ENCODE results near the gene RPL36.
A peak's percentile ranks its signal among the peaks of the same experiment; 100 is the strongest.

The RPL36 gene

GRCh38 chr19:5690125-5690954 is at the start of gene RPL36:
RPL36 (plus strand) TSS chr19:5690295; CDS start chr19:5690508, 213 bp downstream.
- DNase-seq, result peak; percentile 99

DNA sequence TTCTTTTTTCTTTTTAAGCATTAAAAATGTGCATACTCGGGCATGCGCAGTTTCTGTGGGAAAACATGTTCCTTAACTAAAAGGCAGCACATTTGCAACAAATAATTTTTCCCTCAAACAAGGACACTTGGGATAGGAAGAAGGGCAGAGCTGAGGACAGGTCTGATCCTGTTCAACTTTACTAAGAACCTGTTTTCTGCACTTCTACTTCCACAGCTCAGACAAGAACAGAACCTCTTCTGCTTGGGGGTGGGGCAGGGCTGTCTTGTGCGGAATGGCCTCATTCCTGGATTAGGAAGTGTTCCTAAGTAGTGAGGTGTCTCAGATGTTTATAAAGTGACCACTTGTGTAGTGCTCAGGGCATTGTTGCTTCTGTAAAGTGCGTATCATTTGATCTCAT is 48.9 kb upstream of the RPL36 start:
- DNase-seq, result no peak

DNA sequence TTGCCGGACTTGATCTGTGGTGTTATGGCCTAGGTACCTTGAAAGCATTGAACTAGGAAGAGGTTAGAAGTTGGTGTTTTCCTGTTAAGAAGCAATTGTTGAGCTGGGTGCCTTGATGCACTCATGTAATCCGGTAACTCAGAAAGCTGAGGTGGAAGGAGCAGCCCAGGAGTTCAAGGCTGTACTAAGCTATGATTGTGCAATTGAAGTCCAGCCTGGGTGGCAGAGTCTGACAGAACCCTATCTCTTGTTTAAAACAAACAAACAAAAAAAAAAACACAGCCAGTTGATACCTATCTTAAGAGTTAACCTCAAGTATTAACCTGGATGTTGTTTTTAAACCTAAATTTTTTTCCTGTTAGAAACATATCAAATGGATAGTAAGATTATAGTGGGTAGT is 47.9 kb upstream of the RPL36 start:
- no peak for DNase-seq

DNA sequence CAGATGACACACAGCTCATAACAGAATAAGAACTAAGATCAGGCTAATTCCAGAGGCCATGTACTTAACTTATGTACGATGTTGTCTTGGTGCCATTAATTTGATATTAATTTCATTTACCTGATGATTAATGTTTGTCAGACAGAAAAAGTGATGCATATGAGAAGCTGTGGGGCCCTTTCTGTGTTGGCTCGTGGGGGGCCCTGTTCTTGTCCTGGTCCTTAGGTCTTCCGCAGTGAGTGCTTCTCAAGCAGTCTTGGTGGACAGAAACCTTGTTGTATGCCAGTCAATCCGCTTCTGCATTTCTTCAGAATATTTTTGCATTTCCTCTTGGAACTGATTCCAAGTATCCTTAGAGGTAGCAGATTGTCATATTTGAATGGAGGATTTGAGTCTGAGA is 47.0 kb upstream of the RPL36 start:
- no peak for DNase-seq

GRCh38 chr19:5644037-5644436 is 46.1 kb upstream of the RPL36 start:
- DNase-seq, result no peak

- DNase-seq, result no peak
Observed at GRCh38 chr19:5645409-5645808, 44.7 kb upstream of the RPL36 start.

- no peak for DNase-seq
Observed at GRCh38 chr19:5646703-5647102, 43.4 kb upstream of the RPL36 start.

DNA sequence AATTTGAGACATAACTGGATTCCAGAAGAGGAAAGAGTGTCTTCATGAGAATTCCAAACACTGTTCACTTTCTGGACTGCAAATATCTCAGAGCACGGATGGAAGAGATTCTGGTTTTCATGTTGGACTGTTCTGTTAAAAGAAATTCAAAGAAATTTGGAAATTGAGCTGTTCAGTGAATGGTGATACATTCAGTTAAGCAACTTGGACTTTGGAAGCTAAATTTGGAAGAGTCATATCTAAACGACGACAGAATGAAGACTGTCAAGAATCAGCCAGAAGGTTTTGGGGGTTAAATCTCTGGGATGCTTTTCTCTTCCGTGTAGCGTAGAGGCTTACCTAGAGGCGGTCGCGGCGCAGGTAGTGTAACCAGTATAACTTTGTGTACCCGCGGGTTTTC is 41.6 kb upstream of the RPL36 start:
- no peak for DNase-seq

DNA sequence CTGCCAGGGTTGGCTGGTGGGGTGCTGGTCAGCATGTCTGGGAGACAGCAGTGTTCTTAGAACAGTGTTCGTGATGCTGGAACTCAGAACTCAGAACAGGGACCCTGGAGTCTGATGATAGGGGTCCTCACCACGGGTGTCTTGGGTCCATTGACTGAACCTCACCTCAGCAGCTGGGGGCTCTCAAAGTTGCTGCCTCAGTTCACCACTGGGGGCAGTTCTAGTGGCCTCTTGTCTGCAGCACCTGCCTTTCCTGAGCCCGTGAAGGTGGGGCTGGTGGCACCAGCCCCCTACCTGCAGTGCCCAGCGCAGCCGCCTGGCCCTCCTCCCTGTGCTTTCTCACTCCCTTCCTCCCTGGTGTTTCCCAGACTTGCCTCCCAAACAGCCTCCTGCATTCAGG is 38.7 kb upstream of the RPL36 start:
- DNase-seq, result no peak

- no peak for DNase-seq
Observed at GRCh38 chr19:5652261-5652660, 37.8 kb upstream of the RPL36 start.

GRCh38 chr19:5654931-5655330 is 35.2 kb upstream of the RPL36 start:
- DNase-seq, result no peak

DNA sequence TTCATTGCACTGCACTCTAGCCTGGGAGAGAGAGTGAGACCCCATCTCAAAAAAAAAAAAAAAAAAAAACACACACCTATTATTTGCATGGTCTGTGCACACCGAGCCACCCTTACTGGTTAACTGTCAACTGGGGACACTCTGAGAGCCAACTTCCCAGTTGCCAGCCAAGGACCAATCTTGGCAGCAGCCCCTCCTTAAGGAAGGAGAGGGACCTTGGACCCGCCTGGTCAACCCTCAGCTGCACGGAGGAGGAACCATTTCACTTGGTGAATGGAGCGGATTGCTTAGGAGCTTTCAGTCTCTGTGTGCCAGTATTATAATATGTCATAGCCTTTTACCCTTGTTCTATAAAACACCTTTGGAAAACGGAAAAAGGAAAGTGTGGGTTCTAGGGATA is 34.7 kb upstream of the RPL36 start:
- DNase-seq, result no peak

GRCh38 chr19:5661483-5661882 is 28.6 kb upstream of the RPL36 start:
- no peak for DNase-seq

DNA sequence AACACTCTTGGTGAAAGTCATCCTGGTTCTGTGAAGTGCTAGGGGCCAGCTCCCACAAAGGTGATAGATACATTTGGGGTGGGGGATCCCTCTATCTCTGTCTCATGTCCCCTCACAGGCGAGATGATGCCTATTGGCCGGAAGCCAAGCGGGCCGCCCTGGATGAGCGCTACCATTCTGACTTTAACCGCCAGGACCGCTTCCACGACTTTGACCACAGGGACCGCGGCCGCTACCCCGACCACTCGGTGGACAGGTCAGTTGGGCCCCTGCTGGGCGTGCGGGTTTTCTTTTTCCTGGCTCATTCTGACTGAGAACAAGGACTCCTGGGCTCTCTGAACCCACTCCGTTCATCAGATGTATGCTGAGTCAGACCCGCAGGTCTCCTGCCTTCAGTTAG is 26.2 kb upstream of the RPL36 start:
- DNase-seq, result no peak

DNA sequence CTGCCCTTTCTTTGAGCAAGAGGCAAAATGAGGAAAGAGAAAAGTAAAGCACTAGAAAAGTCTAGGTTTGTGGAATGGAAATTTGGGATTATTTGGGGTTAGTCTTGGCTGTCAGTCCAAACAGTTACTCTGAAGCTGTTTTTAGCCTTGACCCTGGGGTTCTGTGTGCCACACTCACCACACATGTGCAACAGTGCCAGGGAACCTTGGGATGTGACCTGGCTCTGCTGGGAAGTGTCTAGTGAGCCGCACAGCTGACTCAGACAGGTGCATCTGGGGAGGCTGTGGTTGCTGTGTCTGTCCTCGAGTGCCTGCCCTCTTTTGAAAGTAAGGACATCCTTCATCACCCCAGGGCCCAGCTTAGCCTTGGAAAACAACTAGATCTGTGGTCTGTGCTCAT is 25.6 kb upstream of the RPL36 start:
- no peak for DNase-seq

GRCh38 chr19:5665781-5666513 is 24.1 kb upstream of the RPL36 start:
- no peak for DNase-seq

DNA sequence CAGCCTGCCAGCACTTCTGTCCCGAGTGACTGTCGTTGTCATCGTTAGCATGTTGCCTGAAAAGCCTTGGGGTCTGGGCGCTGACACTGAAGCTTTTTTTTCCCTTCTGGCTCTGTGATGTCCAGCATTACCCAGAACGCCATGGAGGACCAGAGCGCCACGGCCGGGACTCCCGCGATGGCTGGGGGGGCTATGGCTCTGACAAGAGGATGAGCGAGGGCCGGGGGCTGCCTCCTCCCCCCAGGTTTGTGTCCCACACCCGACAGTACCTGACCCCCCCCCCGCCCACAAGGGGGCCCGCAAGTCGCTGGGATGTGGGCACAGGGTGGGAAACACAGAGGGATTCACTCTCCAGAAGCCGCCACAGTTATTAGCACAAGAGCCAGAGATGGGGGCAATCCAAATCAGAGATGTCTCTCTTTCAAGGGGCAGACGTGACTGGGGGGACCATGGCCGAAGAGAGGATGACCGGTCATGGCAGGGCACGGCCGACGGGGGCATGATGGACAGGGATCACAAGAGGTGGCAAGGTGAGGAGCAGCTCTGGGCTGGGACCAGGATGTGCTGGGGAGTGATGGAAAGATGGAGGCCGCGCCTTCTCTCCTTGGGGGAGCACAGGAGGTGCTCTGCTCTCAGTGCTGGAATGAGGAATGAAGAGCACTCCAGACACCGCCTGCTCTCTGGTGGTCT is 23.0 kb upstream of the RPL36 start:
- no peak for DNase-seq

GRCh38 chr19:5667751-5668271 is 22.3 kb upstream of the RPL36 start:
- no peak for DNase-seq

GRCh38 chr19:5669212-5669611 is 20.9 kb upstream of the RPL36 start:
- DNase-seq, result no peak

GRCh38 chr19:5671600-5671999 is 18.5 kb upstream of the RPL36 start:
- DNase-seq, result no peak

DNA sequence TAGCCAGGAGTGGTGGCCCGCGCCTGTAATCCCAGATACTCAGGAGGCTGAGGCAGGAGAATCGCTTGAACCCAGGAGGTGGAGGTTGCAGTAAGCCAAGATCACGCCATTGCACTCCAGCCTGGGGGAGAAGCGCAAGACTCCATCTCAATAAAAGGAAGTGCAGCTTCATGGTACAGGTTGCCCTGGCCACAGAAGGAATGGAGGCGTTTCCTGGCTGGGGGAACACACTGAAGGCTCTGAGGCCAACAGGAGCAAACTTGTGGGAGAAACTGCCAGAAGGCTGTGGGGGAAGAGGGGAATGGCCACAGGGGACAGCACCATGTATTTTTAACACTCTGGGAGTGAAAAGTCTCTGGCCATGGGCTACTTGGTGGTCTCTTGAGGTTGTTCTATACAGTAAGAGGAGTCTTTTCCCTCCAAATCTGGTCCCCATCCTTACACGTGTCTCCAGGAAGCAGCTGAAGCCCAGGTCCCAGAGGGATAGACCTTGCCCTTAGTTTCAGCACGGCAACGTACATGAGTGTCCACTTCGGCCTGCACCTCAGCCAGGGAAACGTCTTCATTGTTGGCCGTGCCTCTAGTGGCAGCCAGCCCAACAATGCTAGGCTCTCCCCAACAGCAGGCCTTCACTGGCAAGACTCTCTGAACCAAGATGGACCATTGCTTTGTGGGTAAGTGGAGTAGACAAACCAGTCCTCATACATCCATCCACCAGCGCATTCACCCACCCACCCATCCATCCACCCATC is 17.2 kb upstream of the RPL36 start:
- no peak for DNase-seq

- DNase-seq, result no peak
Observed at GRCh38 chr19:5673752-5674151, 16.3 kb upstream of the RPL36 start.

DNA sequence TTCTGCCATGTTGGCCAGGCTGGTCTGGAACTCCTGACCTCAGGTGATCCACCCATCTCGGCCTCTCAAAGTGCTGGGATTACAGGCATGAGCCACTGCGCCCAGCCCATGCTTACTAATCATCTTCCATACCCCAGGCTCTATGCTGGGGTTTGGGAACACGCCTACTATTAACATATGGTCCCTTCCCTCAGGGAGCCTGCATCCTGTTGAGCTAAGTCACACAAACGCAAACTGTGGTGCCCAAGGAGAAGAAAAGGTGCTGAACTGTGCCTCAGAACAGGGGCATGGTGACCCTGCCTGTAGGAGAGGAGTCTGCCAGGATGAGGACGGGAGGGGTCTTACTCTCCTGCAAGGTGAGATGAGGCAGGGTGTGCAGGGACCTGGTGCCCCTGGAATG is 15.4 kb upstream of the RPL36 start:
- no peak for DNase-seq

All from CD4-positive, alpha-beta T cell treated with Interleukin-17A for 1 hour (primary cell).